ENCODE results near the gene SLC6A8. TPM values are rescaled to one million over a fixed set of nuclear protein-coding genes. Genes with fewer than 3 reads are reported as not detected.
"Not testable (repeated sequence)": the region's sequence is repeated elsewhere in the genome, so short reads cannot be mapped to it uniquely, and the experiment has no call there.

SLC6A8 gene
- total RNA-seq, 1 experiment from 2014 or later: 27.4 TPM

DNA sequence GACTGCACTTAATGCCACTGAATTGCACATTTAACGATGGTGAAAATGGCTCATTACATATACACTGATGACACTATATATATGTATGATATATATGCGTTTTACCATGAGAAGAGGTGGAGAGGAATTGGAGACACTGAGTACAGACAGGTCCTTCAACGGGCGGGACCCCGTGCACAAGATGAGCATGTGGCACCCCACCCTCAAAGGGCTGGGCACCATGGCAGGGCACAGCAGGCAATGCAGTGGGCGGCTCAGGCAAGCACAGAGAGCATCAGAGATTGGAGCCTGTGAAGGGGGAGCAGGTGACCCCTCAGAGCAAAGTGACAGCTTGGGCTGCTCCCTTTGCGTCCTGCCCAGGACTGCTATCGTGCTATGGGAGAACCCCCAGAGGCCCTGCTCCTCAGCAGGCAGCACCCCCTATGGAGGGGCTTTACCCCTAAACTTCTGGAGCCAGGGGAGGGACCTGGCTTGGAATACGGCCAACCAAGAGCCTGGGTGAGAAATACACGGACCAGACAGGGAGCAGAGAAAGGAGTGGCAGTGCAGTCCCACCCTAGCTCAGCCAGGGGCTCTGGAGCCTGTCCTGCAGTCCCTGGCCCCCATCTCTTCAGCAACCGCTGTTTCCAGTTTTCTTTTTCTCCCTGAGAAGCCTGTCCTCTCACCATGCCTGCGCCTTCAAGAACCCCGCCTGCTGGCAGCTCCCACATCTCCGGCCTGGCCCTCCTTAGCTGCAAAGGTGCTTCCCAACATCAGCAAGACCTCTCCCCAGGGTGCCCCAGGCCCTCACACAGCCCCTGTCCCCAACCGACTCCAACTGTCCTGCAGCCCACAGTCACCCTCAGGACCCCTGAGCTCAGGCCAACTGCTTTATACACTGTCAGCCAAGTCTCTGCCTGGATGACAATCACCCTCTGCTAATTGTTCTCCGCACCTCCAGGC, 10.5 kb downstream of the SLC6A8 start:
- Mint-ChIP-seq H3K9me3 (ENCODE audit: low read depth, unreplicated experiment) (no peaks in the 10 kb centered on the region), H3K4me3 (ENCODE audit: low read depth, unreplicated experiment) (no peak overlapping the region), H3K4me1 (ENCODE audit: low read depth, unreplicated experiment) (no peaks in the 10 kb centered on the region), H3K36me3 (ENCODE audit: insufficient read depth, unreplicated experiment) (peaks cover 72% of the 10 kb centered on the region), H3K27ac (ENCODE audit: unreplicated experiment) (peak overlapping the region; percentile 6), H3K27me3 (ENCODE audit: unreplicated experiment) (no peaks in the 10 kb centered on the region)
- CTCF ChIA-PET: no interaction called here
- TF ChIP-seq, protein P1, sequence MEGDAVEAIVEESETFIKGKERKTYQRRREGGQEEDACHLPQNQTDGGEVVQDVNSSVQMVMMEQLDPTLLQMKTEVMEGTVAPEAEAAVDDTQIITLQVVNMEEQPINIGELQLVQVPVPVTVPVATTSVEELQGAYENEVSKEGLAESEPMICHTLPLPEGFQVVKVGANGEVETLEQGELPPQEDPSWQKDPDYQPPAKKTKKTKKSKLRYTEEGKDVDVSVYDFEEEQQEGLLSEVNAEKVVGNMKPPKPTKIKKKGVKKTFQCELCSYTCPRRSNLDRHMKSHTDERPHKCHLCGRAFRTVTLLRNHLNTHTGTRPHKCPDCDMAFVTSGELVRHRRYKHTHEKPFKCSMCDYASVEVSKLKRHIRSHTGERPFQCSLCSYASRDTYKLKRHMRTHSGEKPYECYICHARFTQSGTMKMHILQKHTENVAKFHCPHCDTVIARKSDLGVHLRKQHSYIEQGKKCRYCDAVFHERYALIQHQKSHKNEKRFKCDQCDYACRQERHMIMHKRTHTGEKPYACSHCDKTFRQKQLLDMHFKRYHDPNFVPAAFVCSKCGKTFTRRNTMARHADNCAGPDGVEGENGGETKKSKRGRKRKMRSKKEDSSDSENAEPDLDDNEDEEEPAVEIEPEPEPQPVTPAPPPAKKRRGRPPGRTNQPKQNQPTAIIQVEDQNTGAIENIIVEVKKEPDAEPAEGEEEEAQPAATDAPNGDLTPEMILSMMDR (IDR thresholded peaks at IDR 0.05; ENCODE audit: unreplicated experiment): no peak
- intact Hi-C loops (cut with micrococcal nuclease; ENCODE audit: unreplicated experiment): no loop called here
- DNase-seq: no peak
- BruUV-seq (replicated peaks): no TSS peak

DNA sequence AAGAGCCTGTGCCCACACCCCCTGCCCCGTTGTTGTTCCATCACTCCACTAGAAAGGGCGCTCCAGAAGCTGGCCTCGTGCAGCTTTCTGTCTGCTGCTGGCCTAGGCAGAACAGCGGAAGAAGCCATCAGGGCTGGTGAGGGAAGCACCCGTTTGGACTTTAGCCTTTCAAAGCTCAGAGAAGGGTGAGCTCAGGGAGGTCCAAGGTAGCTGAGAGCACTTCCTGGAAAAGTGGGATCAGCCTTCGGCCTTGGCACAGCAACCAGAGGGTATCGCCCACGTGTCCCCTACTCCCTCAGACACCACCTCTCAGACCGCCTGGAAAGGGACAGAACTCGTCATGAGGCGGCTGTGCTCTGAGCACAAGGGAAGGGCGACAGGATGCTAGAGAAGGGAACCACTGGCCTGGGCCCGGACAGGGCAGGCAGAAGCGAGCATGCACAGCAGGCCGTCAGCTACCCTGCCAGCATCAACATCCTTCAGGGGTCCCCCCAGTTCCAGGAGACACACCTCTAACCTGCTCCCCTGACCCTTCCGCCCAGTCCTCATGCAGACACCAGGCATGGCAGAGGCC, 11.6 kb downstream of the SLC6A8 start:
- CTCF ChIA-PET; H3K4me1 Mint-ChIP-seq (ENCODE audit: low read depth, unreplicated experiment); intact Hi-C loops (cut with micrococcal nuclease; ENCODE audit: unreplicated experiment); H3K27ac Mint-ChIP-seq (ENCODE audit: unreplicated experiment); H3K9me3 Mint-ChIP-seq (ENCODE audit: low read depth, unreplicated experiment); DNase-seq; H3K4me3 Mint-ChIP-seq (ENCODE audit: low read depth, unreplicated experiment); BruUV-seq (replicated peaks); H3K27me3 Mint-ChIP-seq (ENCODE audit: unreplicated experiment): not testable (repeated sequence)
- peaks cover 68% of the 10 kb centered on the region for H3K36me3 Mint-ChIP-seq (ENCODE audit: insufficient read depth, unreplicated experiment)

DNA sequence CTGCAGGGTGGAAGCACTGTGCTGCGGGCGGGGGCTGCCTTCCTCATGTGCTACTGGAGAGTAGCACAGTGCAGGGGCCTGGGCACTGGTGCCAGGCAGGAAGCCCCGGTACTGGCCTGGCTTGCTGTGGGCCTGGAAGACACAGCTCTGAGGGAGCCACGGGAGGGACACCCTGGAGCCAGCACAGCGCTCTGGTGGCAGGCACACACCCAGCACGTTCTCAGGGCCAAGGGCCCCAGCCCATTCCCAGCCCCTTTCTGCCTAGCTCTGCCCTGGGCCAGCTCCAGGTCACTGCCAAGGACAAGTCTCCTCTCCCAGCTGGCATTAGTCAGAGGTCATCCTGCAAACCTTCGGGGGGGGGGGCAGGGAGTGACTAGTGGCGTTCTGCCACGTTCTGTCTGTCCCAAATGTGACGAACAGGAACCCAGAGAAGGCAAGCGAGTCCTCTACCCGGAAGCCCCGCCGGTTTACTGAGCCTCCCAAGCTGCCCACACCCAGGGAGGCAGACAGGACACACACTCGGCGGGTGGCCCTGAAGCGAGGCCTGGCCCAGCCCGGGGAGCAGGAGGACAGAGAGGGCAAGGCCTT, 12.2 kb downstream of the SLC6A8 start:
- H3K36me3 Mint-ChIP-seq (ENCODE audit: insufficient read depth, unreplicated experiment): peaks cover 71% of the 10 kb centered on the region
- H3K27ac Mint-ChIP-seq (ENCODE audit: unreplicated experiment); H3K4me1 Mint-ChIP-seq (ENCODE audit: low read depth, unreplicated experiment); H3K9me3 Mint-ChIP-seq (ENCODE audit: low read depth, unreplicated experiment); intact Hi-C loops (cut with micrococcal nuclease; ENCODE audit: unreplicated experiment); CTCF ChIA-PET; H3K4me3 Mint-ChIP-seq (ENCODE audit: low read depth, unreplicated experiment); H3K27me3 Mint-ChIP-seq (ENCODE audit: unreplicated experiment); BruUV-seq (replicated peaks); DNase-seq: not testable (repeated sequence)

DNA sequence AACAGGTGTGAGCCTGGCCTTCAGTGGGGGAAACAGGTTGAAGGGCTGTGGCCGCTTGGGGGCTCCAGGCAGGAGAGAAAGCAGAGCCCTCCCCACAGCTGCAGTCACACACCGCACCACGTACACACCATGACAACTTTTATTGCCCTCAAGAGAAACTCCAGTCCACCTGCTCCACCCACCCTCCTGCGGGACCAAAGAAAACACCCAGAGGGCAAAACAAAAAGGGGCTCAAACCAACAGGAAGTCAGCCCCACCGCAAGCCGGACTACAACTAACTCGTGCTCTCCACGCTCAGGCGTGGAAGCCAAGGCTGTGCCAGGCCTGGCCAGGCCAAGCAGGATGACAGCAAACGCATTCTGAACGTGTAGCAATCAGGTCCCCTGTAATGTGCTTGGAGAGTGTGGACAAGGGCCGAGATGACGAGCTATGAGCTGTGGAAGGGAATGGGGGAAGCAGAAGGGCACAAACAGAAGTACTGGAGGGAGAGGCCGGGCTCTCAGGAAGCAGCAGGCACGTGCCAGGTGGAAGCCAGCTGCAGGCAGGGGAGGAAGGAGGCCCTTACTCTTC, 12.7 kb downstream of the SLC6A8 start:
- Mint-ChIP-seq H3K27me3 (ENCODE audit: unreplicated experiment) (no peaks in the 10 kb centered on the region), H3K9me3 (ENCODE audit: low read depth, unreplicated experiment) (no peaks in the 10 kb centered on the region), H3K4me3 (ENCODE audit: low read depth, unreplicated experiment) (no peak overlapping the region), H3K4me1 (ENCODE audit: low read depth, unreplicated experiment) (no peaks in the 10 kb centered on the region), H3K27ac (ENCODE audit: unreplicated experiment) (no peak overlapping the region), H3K36me3 (ENCODE audit: insufficient read depth, unreplicated experiment) (peaks cover 77% of the 10 kb centered on the region)
- intact Hi-C loops (cut with micrococcal nuclease; ENCODE audit: unreplicated experiment): no loop called here
- CTCF ChIA-PET: interaction anchor here (1.1 kb wide), 1 partner anchor 33 kb away, joined by 3 read pairs; no protein-coding TSS in a partner anchor
- TF ChIP-seq, protein P1 (IDR thresholded peaks at IDR 0.05; ENCODE audit: unreplicated experiment): no peak
- DNase-seq: no peak
- TSS peak; percentile 91 for BruUV-seq (replicated peaks)

DNA sequence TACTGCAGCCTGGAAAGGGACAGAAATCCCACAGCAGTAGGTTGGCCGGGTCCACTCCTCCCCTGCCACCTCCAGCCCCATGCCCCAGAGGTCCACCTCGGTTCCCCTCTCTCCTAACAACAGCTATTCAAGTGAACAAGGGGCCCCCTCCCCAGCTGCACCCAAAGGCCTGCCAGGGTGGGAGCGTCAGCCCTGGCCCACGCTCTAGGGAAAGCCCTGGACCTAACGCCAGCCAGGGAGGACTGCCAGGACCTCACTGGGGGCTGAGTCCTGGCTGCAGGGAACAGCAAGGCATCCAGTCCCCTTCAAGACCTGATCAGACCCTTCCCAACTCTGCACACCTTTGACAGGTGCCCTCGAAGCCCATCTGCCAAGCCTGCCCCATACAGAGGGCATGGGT, 13.2 kb downstream of the SLC6A8 start:
- DNase-seq: no peak
- H3K27ac Mint-ChIP-seq (ENCODE audit: unreplicated experiment): no peak overlapping the region

More for the DNA sequence above, 13.2 kb downstream of the SLC6A8 start:
- TF ChIP-seq, protein P1 (IDR thresholded peaks at IDR 0.05; ENCODE audit: unreplicated experiment): no peak
- intact Hi-C loops (cut with micrococcal nuclease; ENCODE audit: unreplicated experiment): no loop called here
- H3K27me3 Mint-ChIP-seq (ENCODE audit: unreplicated experiment): no peaks in the 10 kb centered on the region
- H3K4me1 Mint-ChIP-seq (ENCODE audit: low read depth, unreplicated experiment): no peaks in the 10 kb centered on the region
- CTCF ChIA-PET: interaction anchor here (1.1 kb wide), 1 partner anchor 33 kb away, joined by 3 read pairs; no protein-coding TSS in a partner anchor
- no TSS peak for BruUV-seq (replicated peaks)
- no peak overlapping the region for H3K4me3 Mint-ChIP-seq (ENCODE audit: low read depth, unreplicated experiment)
- H3K9me3 Mint-ChIP-seq (ENCODE audit: low read depth, unreplicated experiment): no peaks in the 10 kb centered on the region
- H3K36me3 Mint-ChIP-seq (ENCODE audit: insufficient read depth, unreplicated experiment): peaks cover 78% of the 10 kb centered on the region

Measured in Calu3 (cell line).